GM18909 (cell line): Measurements from ENCODE around the gene GPRIN3.
A peak's percentile ranks its signal among the peaks of the same experiment; 100 is the strongest.
"Not testable (repeated sequence)": the region's sequence is repeated elsewhere in the genome, so short reads cannot be mapped to it uniquely, and the experiment has no call there.

Experiments
- ATAC-seq: cut with Tn5 transposase; IDR thresholded peaks from one replicate; pipeline ENCODE4 v1.9.1; 2021; ENCODE audit warnings: mild to moderate bottlenecking; ENCODE audit not compliant: unreplicated experiment, poor library complexity

The GPRIN3 gene

GRCh38 chr4:89222170-89222569 is 85.4 kb downstream of the GPRIN3 start:
- peak; percentile 55 for ATAC-seq

- ATAC-seq = no peak
Measured at GRCh38 chr4:89221167-89221867, 86.3 kb downstream of the GPRIN3 start.

- ATAC-seq = no peak
Measured at GRCh38 chr4:89218587-89218986, 89.0 kb downstream of the GPRIN3 start.

- no peak for ATAC-seq
Measured at GRCh38 chr4:89217604-89218003, 90.0 kb downstream of the GPRIN3 start.

DNA sequence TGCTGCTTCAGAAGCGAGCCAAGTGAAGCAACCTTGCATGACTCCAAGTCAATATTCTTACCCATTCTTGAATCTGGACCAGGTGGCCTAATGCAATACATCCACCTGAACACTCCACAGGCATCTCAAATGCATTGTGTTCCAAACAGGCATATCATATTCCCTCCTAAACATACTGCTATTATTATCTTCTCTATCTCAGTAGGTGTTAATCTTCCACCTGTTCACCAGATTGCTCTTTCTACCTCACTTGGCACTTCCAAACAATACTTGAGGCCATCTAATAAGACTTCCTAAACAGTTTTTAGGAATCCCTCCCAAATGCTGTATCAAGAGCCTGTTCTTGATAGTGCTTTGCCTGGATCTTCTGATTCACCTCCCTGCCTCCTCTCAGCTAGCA is 90.7 kb downstream of the GPRIN3 start:
- no peak for ATAC-seq

DNA sequence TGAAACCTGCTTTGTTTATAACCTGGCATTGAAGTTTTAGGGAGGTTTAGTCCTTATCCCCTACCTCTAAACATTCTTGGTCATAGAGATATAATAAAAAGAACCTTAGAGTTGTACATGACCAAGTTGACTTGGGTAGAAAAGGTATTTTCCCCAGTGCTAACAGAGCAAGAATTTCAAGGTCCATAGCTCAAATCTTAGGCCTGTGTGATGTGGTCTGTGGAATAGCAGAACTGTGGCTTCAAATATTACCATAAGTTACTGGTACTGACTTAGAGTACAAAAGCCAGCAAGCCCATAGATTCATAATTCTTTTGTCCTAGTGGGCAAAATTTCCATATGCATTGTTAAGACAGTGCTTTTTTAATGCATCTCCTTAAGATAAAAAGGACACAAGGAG is 91.2 kb downstream of the GPRIN3 start:
- ATAC-seq = no peak

DNA sequence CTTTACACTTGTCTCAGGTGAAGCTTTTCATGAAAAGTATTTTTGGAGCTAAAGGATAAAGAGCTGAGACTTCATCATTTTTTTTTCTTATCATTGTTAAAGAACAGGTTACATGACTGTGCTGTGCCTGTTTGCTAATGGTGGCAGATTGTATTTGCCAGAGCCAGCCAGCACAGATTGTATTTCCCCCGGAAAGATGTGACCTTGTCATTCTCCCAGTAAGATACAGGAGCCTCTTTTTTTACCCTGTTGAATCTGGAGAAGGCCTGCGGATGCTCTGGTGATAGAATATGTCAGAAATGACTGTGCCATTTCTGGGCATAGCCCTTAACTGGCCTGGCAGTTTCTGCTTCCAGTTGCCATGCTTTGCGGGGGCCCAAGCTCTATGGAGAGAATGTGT is 91.9 kb downstream of the GPRIN3 start:
- no peak for ATAC-seq

DNA sequence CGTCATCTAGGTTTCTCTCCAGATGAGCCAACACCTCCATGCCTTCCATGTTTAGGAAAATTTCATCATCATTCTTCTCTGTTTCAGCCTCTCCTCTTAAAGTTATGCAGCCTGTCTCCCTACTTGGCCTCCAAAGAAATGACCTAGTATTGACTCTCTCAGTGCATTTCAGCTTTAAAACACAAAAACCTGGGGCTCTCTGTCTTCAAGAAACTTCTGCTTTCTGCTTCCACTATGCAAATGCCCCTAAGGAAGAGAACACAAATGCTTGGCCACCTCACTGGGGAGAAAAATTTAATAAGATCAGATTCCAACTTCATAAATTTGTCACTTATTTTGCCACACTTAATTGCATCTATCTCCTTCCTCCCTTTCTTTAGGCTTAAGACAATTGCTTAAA is 93.3 kb downstream of the GPRIN3 start:
- ATAC-seq = no peak

DNA sequence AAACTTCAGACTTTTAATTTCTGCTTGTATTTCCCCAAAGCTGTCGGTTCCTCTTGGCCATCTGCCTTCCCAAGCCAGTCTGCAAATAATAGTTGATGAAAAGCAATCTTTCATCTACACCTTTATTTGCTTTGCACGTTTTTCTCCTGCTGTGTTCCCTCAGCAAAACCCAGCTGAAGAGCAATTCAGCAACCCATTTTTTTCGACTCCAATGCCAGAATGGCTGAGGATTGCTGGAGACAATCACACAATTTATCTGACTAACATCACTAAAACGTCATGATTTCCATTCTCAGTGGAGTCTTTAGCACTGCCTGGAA is 94.3 kb downstream of the GPRIN3 start:
- ATAC-seq = no peak

- ATAC-seq = no peak
Measured at GRCh38 chr4:89212666-89213381, 94.8 kb downstream of the GPRIN3 start.

GRCh38 chr4:89204624-89205023 is 103.0 kb downstream of the GPRIN3 start:
- no peak for ATAC-seq

DNA sequence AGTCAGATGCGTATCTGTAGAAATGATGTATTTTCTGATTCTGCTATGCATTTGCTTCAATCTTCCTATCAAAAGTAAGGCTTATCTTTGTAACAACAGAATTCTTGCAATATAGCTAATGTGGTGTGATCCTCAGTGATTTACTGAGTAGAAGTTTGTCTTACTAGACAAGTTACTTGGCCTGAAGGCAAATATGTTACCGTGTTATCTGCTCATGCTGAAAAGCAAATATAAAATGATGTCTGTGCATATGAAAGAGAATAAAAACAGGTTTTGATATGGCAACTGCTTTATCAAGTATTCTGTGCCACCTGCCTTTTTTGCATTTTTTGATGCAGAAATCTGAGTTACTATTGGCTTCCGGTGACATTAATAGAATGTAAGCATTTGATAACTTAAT is 103.7 kb downstream of the GPRIN3 start:
- ATAC-seq = no peak

GRCh38 chr4:89199394-89199793 is 108.2 kb downstream of the GPRIN3 start:
- ATAC-seq = not testable (repeated sequence)

- ATAC-seq = no peak
Measured at GRCh38 chr4:89197920-89198319, 109.7 kb downstream of the GPRIN3 start.

DNA sequence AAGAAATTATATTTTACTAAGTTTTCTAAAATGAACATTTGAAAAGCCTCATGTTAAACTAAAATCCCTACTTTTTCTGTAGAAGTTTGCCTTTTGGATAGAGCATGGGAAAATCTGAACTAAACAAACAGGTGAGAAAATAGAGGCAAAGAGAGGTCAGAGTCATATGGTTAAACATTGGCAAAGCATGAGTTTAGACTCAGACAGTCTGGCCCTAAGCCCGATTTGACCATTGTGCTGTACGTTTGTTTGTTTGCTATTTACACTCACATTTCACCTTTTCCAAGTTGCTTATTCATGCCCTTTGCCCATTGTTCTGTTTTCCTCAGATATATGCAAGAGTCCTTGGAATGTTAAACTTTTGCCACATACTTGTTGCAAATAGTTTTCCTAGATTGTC is 110.9 kb downstream of the GPRIN3 start:
- no peak for ATAC-seq

DNA sequence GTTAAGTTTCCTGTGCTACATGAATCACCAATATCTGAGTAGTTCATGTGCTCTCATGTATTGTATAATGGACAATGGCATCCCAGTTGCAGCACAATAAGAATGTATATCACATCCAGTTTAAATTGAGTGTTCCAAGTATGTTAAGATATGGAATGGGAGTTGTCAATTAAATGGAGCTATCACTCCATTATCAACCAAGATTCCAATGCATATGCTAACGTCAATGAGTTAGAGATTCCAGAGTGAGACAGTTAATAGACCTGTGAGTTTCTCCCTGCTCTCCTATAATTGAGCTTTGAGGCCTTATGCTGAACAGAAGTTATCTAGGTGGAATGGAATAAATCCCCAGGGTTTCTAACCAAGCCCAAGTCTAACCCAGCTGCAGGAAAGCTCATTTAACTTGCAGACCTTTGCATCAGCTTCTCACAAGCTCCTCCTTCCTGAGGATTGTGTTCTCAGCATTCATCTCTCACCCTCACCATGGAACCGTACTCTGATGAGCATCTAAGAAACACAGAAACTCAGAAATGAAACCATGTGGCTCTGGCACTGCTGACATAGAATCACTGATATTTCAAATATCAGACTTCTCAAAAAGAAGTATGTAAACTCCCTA is 111.4 kb downstream of the GPRIN3 start:
- ATAC-seq = no peak

DNA sequence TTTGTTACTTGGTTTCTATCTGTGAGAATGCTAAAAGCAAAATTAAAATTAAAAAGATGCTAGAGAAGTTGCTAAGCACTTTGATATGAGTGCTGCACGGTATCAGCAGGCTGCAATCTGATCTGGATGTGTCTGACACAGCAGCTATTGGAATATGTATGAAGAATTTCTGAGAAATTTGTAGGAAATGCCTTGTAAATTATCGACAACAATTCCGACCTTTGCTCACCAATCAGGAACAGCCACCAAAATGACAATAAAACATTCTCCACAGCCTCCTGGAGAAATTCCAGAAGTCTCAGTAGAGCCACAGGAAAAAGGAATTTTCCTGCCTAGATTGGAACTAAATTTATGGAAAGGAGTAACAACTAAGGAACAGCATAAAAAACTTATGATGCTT is 113.8 kb downstream of the GPRIN3 start:
- ATAC-seq = no peak
